Neuronal stem cell (in vitro differentiated cells): ENCODE measurements around the gene PARD3B.

Experiments used
- DNase-seq: peaks from one replicate; pipeline ENCODE4 v3.0.0-alpha.2; 2013; ENCODE audit warnings: low spot score
- H2AFZ ChIP-seq: one replicate; pipeline ENCODE4 v1.6.1; 2013; ENCODE audit warnings: mild to moderate bottlenecking, low read length, inconsistent platforms
- H2AK5ac ChIP-seq: 2 replicates; pipeline ENCODE4 v1.6.1; 2013; ENCODE audit warnings: low read depth, mild to moderate bottlenecking, inconsistent platforms, low read length, moderate library complexity, mixed read lengths
- H2BK120ac ChIP-seq: 2 replicates; pipeline ENCODE4 v1.6.1; 2013; ENCODE audit warnings: low read depth, mild to moderate bottlenecking, inconsistent platforms, low read length, moderate library complexity, mixed read lengths
- H2BK12ac ChIP-seq: one replicate; pipeline ENCODE4 v1.6.1; 2013; ENCODE audit warnings: low read length, inconsistent platforms
- H2BK15ac ChIP-seq: 2 replicates; pipeline ENCODE4 v1.6.1; 2013; ENCODE audit warnings: mild to moderate bottlenecking, low read length, inconsistent platforms, mixed read lengths
- H2BK5ac ChIP-seq: one replicate; pipeline ENCODE4 v1.6.1; 2013; ENCODE audit warnings: inconsistent platforms, mild to moderate bottlenecking, low read length, moderate library complexity
- H3K14ac ChIP-seq: one replicate; pipeline ENCODE4 v1.6.1; 2013; ENCODE audit warnings: low read length, inconsistent platforms
- H3K18ac ChIP-seq: 2 replicates; pipeline ENCODE4 v1.6.1; 2013; ENCODE audit warnings: low read length, inconsistent platforms
- H3K23ac ChIP-seq: 2 replicates; pipeline ENCODE4 v1.6.1; 2013; ENCODE audit warnings: low read depth, mild to moderate bottlenecking, mixed read lengths, low read length, inconsistent platforms; ENCODE audit not compliant: poor library complexity
- H3K27ac ChIP-seq: replicated peaks from 3 replicates; pipeline ENCODE4 v1.5.1; 2013; ENCODE audit warnings: low read length, inconsistent platforms
- H3K27me3 ChIP-seq, 3 experiments: 2 replicates each; pipeline ENCODE4 v1.6.1; 2013; ENCODE audit warnings: low read length in 3 of 3, mild to moderate bottlenecking in 2 of 3, inconsistent platforms in 1 of 3, low read depth in 1 of 3, mixed read lengths in 1 of 3, moderate library complexity in 1 of 3; ENCODE audit not compliant: control insufficient read depth in 3 of 3, insufficient read depth in 3 of 3
- H3K36me3 ChIP-seq, 2 donors: replicated peaks in 1 of 2; 2 replicates each; pipeline ENCODE4 v1.6.1; 2013; ENCODE audit warnings: low read length in 2 of 2; ENCODE audit not compliant: control insufficient read depth in 2 of 2, insufficient read depth in 2 of 2
- H3K4ac ChIP-seq: 2 replicates; pipeline ENCODE4 v1.6.1; 2013; ENCODE audit warnings: inconsistent platforms, mild to moderate bottlenecking, low read length, moderate library complexity
- H3K4me1 ChIP-seq, 2 donors: 1 replicate in 1 of 2; 2 replicates in 1 of 2; pipeline ENCODE4 v1.6.1; 2013; ENCODE audit warnings: low read length in 2 of 2, low read depth in 1 of 2; ENCODE audit not compliant: control insufficient read depth in 2 of 2, insufficient read depth in 1 of 2
- H3K4me2 ChIP-seq: one replicate; pipeline ENCODE4 v1.6.1; 2013; ENCODE audit warnings: mild to moderate bottlenecking, low read length, inconsistent platforms; ENCODE audit not compliant: insufficient read depth, poor library complexity, severe bottlenecking
- H3K4me3 ChIP-seq, 2 donors: 2 replicates each; pipeline ENCODE4 v1.5.1; 2013; ENCODE audit warnings: low read length in 2 of 2, mild to moderate bottlenecking in 2 of 2, inconsistent platforms in 1 of 2, moderate library complexity in 1 of 2
- H3K79me1 ChIP-seq: one replicate; pipeline ENCODE4 v1.6.1; 2013; ENCODE audit warnings: low read depth, mild to moderate bottlenecking, inconsistent platforms, low read length, moderate library complexity
- H3K9ac ChIP-seq: one replicate; pipeline ENCODE4 v1.6.1; 2013; ENCODE audit warnings: mild to moderate bottlenecking, low read depth, low read length, inconsistent platforms; ENCODE audit not compliant: poor library complexity
- H3K9me3 ChIP-seq, 2 donors: replicated peaks in 1 of 2; 2 replicates each; pipeline versions ENCODE3 to v1.6.1; 2013; ENCODE audit warnings: low read length in 2 of 2, mild to moderate bottlenecking in 2 of 2, inconsistent platforms in 1 of 2, low read depth in 1 of 2, mixed read lengths in 1 of 2, moderate library complexity in 1 of 2; ENCODE audit not compliant: control insufficient read depth in 2 of 2, insufficient read depth in 1 of 2
- H4K8ac ChIP-seq: one replicate; pipeline ENCODE4 v1.6.1; 2013; ENCODE audit warnings: low read depth, mild to moderate bottlenecking, inconsistent platforms, low read length, moderate library complexity
- H4K91ac ChIP-seq: one replicate; pipeline ENCODE4 v1.6.1; 2013; ENCODE audit warnings: low read length, low read depth, mild to moderate bottlenecking, inconsistent platforms; ENCODE audit not compliant: poor library complexity
- WGBS, 2 donors: extraction: QIAGEN DNeasy Blood & Tissue Kit; methylation state at CpG; one replicate each; pipeline ENCODE4 v1.1.7; 2013; ENCODE audit warnings: missing lambda C conversion rate in 2 of 2, mixed read lengths in 1 of 2; ENCODE audit not compliant: insufficient read length in 2 of 2, insufficient replicate concordance in 1 of 2; ENCODE audit errors: extremely low coverage in 2 of 2; 5-methylcytosine and 5-hydroxymethylcytosine counted together

Gene PARD3B

GRCh38 chr2:204611764-204612163, 66.5 kb downstream of the PARD3B start:
- no peak for DNase-seq
- no CpG with 5 or more reads among the region's 2 CpGs for WGBS, 2 donors
- Histone ChIP-seq H2BK5ac (no peak overlapping the region), H4K91ac (no peak overlapping the region), H2BK120ac (no peak overlapping the region), H3K4me3 (no peak overlapping the region), H3K36me3 (no peaks in the 10 kb centered on the region), H3K14ac (no peak overlapping the region), H3K27ac (no peak overlapping the region), H2BK12ac (no peak overlapping the region), H3K27me3 (no peaks in the 10 kb centered on the region), H3K23ac (no peak overlapping the region), H4K8ac (no peak overlapping the region), H3K9ac (no peak overlapping the region), H3K18ac (no peak overlapping the region), H3K4me2 (no peak overlapping the region), H3K79me1 (no peaks in the 10 kb centered on the region), H2AFZ (no peak overlapping the region), H3K9me3 (peaks cover 0 to 21% of the 10 kb centered on the region in 2 donors), H3K4ac (no peak overlapping the region), H2BK15ac (no peak overlapping the region), H3K4me1 (peaks cover 1 to 9% of the 10 kb centered on the region in 2 donors), H2AK5ac (no peak overlapping the region)

GRCh38 chr2:204613635-204614034, 68.4 kb downstream of the PARD3B start:
- Histone ChIP-seq H3K27ac (no peak overlapping the region), H3K9ac (no peak overlapping the region), H3K23ac (no peak overlapping the region), H3K4me3 (no peak overlapping the region), H3K79me1 (no peaks in the 10 kb centered on the region), H2AFZ (no peak overlapping the region), H3K27me3 (no peaks in the 10 kb centered on the region), H4K91ac (no peak overlapping the region), H2BK12ac (no peak overlapping the region), H3K14ac (no peak overlapping the region), H3K18ac (no peak overlapping the region), H3K36me3 (no peaks in the 10 kb centered on the region), H3K4me2 (no peak overlapping the region), H2AK5ac (no peak overlapping the region), H3K4me1 (peaks cover 0 to 2% of the 10 kb centered on the region in 2 donors), H3K4ac (no peak overlapping the region), H4K8ac (no peak overlapping the region), H3K9me3 (peaks cover 0 to 21% of the 10 kb centered on the region in 2 donors), H2BK15ac (no peak overlapping the region), H2BK120ac (no peak overlapping the region), H2BK5ac (no peak overlapping the region)
- DNase-seq: no peak
- WGBS, 2 donors: no CpG with 5 or more reads among the region's 1 CpG

GRCh38 chr2:204615456-204615855, 70.2 kb downstream of the PARD3B start:
- no peak overlapping the region for H3K23ac ChIP-seq
- WGBS, 2 donors: no CpG with 5 or more reads among the region's 4 CpGs
- no peak overlapping the region for H3K18ac ChIP-seq
- no peak overlapping the region for H3K14ac ChIP-seq
- H2BK5ac ChIP-seq: no peak overlapping the region
- H4K91ac ChIP-seq: no peak overlapping the region
- no peak for DNase-seq
- no peak overlapping the region for H4K8ac ChIP-seq
- H3K36me3 ChIP-seq: no peaks in the 10 kb centered on the region
- H3K4ac ChIP-seq: no peak overlapping the region
- no peak overlapping the region for H2BK120ac ChIP-seq
- H2BK15ac ChIP-seq: no peak overlapping the region
- peaks cover 0 to 21% of the 10 kb centered on the region in 2 donors for H3K9me3 ChIP-seq
- H2BK12ac ChIP-seq: no peak overlapping the region
- H3K27ac ChIP-seq: no peak overlapping the region
- H3K4me2 ChIP-seq: no peak overlapping the region
- H3K4me1 ChIP-seq: no peaks in the 10 kb centered on the region
- H3K79me1 ChIP-seq: no peaks in the 10 kb centered on the region
- no peaks in the 10 kb centered on the region for H3K27me3 ChIP-seq
- no peak overlapping the region for H3K9ac ChIP-seq
- no peak overlapping the region for H2AK5ac ChIP-seq
- H2AFZ ChIP-seq: no peak overlapping the region
- no peak overlapping the region for H3K4me3 ChIP-seq

- no peak for DNase-seq
- Histone ChIP-seq H3K79me1 (no peaks in the 10 kb centered on the region), H2BK120ac (no peak overlapping the region)
Observed at GRCh38 chr2:204625135-204625534, 79.9 kb downstream of the PARD3B start.

More at GRCh38 chr2:204625135-204625534, 79.9 kb downstream of the PARD3B start:
- Histone ChIP-seq H3K4me1 (peaks cover 0 to 5% of the 10 kb centered on the region in 2 donors), H3K4me3 (no peak overlapping the region), H2BK15ac (no peak overlapping the region), H3K9me3 (peaks cover 0 to 7% of the 10 kb centered on the region in 2 donors), H4K91ac (no peak overlapping the region), H3K36me3 (no peaks in the 10 kb centered on the region), H2AFZ (no peak overlapping the region), H3K14ac (no peak overlapping the region), H3K4ac (no peak overlapping the region), H3K27ac (no peak overlapping the region), H2BK5ac (no peak overlapping the region), H4K8ac (no peak overlapping the region), H3K18ac (no peak overlapping the region), H2AK5ac (no peak overlapping the region), H3K23ac (no peak overlapping the region), H2BK12ac (no peak overlapping the region), H3K9ac (no peak overlapping the region), H3K4me2 (no peak overlapping the region), H3K27me3 (no peaks in the 10 kb centered on the region)
- no CpG with 5 or more reads among the region's 2 CpGs for WGBS, 2 donors
